ENCODE results near the gene HEYL. TPM values are rescaled to one million over a fixed set of nuclear protein-coding genes. Genes with fewer than 3 reads are reported as not detected.

The HEYL gene
- total RNA-seq, 6 donors from 2014 or later, result 3.8 to 31.9 (median 15.5) TPM

GRCh38 chr1:39631361-39632322, 7.8 kb downstream of the HEYL start:
- Histone ChIP-seq H3K27me3 (no peaks in the 10 kb centered on the region), H3K9me3 (no peaks in the 10 kb centered on the region), H3K36me3 (peaks cover 0 to 34% (median 3%) of the 10 kb centered on the region in 4 donors), H3K27ac (peak overlapping the region in 2 of 4 donors; percentile 7 to 64), H3K4me3 (peak overlapping the region in 3 of 4 donors; percentile 18 to 39 (median 35)), H3K4me1 (peaks cover 0 to 14% (median 5%) of the 10 kb centered on the region in 4 donors)
- DNase-seq (no peak), ATAC-seq (ENCODE audit: low FRiP score in 2 of 2) (no peak)
- no peak for TF ChIP-seq EP300 (IDR thresholded peaks at IDR 0.05)
- no peak for TF ChIP-seq POLR2AphosphoS5 (IDR thresholded peaks at IDR 0.05)
- TF ChIP-seq, protein P1, sequence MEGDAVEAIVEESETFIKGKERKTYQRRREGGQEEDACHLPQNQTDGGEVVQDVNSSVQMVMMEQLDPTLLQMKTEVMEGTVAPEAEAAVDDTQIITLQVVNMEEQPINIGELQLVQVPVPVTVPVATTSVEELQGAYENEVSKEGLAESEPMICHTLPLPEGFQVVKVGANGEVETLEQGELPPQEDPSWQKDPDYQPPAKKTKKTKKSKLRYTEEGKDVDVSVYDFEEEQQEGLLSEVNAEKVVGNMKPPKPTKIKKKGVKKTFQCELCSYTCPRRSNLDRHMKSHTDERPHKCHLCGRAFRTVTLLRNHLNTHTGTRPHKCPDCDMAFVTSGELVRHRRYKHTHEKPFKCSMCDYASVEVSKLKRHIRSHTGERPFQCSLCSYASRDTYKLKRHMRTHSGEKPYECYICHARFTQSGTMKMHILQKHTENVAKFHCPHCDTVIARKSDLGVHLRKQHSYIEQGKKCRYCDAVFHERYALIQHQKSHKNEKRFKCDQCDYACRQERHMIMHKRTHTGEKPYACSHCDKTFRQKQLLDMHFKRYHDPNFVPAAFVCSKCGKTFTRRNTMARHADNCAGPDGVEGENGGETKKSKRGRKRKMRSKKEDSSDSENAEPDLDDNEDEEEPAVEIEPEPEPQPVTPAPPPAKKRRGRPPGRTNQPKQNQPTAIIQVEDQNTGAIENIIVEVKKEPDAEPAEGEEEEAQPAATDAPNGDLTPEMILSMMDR (IDR thresholded peaks at IDR 0.05), result no peak
- TF ChIP-seq POLR2A (IDR thresholded peaks at IDR 0.05), result no peak
- WGBS, 2 donors, result 84 to 91% methylated on average over 16 of the region's 16 CpGs

DNA sequence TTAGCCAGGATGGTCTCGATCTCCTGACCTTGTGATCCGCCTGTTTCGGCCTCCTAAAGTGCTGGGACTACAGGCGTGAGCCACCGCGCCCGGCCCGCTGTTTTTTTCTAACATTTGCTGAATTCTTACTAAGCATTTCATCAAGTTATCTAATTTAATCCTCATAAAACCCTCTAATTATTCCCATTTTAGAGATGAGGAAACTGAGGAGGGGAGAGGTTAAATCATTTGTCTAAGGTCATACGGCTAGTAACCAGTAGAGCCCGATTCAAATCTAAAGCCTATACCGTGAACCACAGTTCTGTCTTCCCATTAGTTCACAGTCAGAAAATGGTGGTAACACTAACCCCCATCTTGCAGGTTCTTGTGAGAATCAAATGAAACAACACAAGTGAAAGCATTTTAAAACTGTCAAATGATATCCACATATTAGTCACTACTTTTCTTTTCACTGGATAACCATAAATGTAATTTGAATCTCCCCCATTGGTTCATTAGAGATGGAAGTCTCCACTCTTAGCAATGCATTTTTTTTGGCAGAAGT, 10.6 kb downstream of the HEYL start:
- no peak overlapping the region for H3K4me3 ChIP-seq
- no peak for TF ChIP-seq EP300 (IDR thresholded peaks at IDR 0.05)
- TF ChIP-seq POLR2AphosphoS5 (IDR thresholded peaks at IDR 0.05), result no peak
- H3K27ac ChIP-seq, result no peak overlapping the region
- WGBS, 2 donors, result 96% methylated on average over 11 of the region's 11 CpGs
- peaks cover 4 to 11% (median 10%) of the 10 kb centered on the region in 4 donors for H3K4me1 ChIP-seq
- H3K27me3 ChIP-seq, result no peaks in the 10 kb centered on the region
- H3K9me3 ChIP-seq, result no peaks in the 10 kb centered on the region
- DNase-seq, result no peak
- no peak for ATAC-seq (ENCODE audit: low FRiP score in 2 of 2)
- H3K36me3 ChIP-seq, result peaks cover 0 to 41% (median 3%) of the 10 kb centered on the region in 4 donors

- H3K27ac ChIP-seq, result peak overlapping the region; percentile 59 to 76 (median 70)
- 85 to 86% methylated on average over 16 of the region's 16 CpGs for WGBS, 2 donors
- peaks cover 0 to 40% (median 3%) of the 10 kb centered on the region in 4 donors for H3K36me3 ChIP-seq
- H3K4me3 ChIP-seq, result no peak overlapping the region
- no peaks in the 10 kb centered on the region for H3K9me3 ChIP-seq
- peaks cover 4 to 12% (median 7%) of the 10 kb centered on the region in 4 donors for H3K4me1 ChIP-seq
- TF ChIP-seq POLR2A (IDR thresholded peaks at IDR 0.05) (no peak), POLR2AphosphoS5 (IDR thresholded peaks at IDR 0.05) (no peak), EP300 (IDR thresholded peaks at IDR 0.05) (no peak)
- TF ChIP-seq, protein P1 (IDR thresholded peaks at IDR 0.05), result no peak
- DNase-seq, result peak in 1 of 2 donors; percentile 52
- ATAC-seq (ENCODE audit: low FRiP score in 2 of 2), result no peak
- H3K27me3 ChIP-seq, result no peaks in the 10 kb centered on the region
Measured at GRCh38 chr1:39626646-39627045, 12.8 kb downstream of the HEYL start.

DNA sequence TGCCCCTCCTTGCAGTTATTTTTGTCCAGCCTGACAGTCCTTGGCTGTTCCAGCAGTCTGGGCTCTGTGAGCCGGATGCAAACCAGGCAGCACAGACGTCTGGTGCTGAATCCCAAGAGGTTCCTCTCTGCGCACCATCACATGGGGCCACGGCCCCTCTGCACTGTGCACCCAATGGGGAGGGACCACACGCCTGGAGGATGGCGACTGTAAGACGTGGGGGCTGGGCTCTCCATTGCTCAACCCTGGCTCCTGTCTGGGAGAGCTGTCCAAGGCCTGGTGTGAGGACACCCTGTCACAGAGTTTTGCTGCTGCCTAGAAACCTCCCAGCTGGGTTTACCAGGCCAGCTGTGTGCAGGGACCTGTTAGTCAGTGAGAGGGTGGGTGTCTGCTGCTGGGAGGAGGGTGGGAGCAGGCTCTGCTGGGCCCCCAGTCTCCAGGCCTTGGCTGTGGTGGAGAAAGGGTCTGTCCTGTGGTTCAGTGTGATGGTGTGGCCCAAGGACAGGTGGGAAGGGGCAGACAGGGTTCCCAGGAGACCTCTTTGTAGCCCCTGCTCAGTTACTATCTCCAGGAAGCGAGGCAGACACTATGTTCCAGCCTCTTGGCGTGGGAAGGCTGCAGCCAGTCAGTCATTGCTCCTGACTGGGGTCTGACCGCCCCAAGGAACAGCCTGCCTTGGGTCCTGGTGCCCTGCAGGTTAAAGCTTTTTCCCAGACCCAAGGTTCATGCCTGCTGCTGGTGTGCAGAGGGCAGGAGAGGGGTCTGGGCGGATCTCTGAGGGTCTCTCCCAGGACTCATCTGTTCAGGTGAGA, 13.8 kb downstream of the HEYL start:
- 70 to 80% methylated on average over 3 to 11 of the region's 11 CpGs for WGBS, 2 donors
- DNase-seq (peak; percentile 43 to 52), ATAC-seq (ENCODE audit: low FRiP score in 2 of 2) (peak; percentile 83 to 86)
- peak overlapping the region; percentile 59 to 76 (median 70) for H3K27ac ChIP-seq
- peaks cover 0 to 31% (median 3%) of the 10 kb centered on the region in 4 donors for H3K36me3 ChIP-seq
- H3K9me3 ChIP-seq, result no peaks in the 10 kb centered on the region
- H3K4me1 ChIP-seq, result peaks cover 4 to 12% (median 7%) of the 10 kb centered on the region in 4 donors
- H3K27me3 ChIP-seq, result no peaks in the 10 kb centered on the region
- peak in 2 of 4 donors; percentile 11 to 28 for TF ChIP-seq EP300 (IDR thresholded peaks at IDR 0.05)
- TF ChIP-seq, protein P1 (IDR thresholded peaks at IDR 0.05), result no peak
- TF ChIP-seq POLR2A (IDR thresholded peaks at IDR 0.05), result no peak
- TF ChIP-seq POLR2AphosphoS5 (IDR thresholded peaks at IDR 0.05), result peak; percentile 66 to 84
- H3K4me3 ChIP-seq, result no peak overlapping the region

Measured in upper lobe of left lung (tissue), 6 donors.